WTC11 (cell line): ENCODE results near the gene DYNC1LI2. TPM values are rescaled to one million over a fixed set of nuclear protein-coding genes. Genes with fewer than 3 reads are reported as not detected.

Experiments
- ATAC-seq: fragments of 200-7000 bp; cut with Tn5 transposase; 2 replicates; pipeline ENCODE4 v1.10.0; 2021; ENCODE audit warnings: mild to moderate bottlenecking, moderate library complexity
- CTCF ChIA-PET: fragments of 300-600 bp; sonication (Branson Sonifier 250); formaldehyde crosslinking; loops from one replicate; lab custom pipeline; 2021; ENCODE audit warnings: antibody characterized with exemption; lab: Charles Lee
- POLR2A ChIA-PET: fragments of 350-600 bp; sonication (Branson Sonifier 250); formaldehyde crosslinking; loops from one replicate; lab custom pipeline; 2021; ENCODE audit warnings: antibody characterized with exemption; lab: Charles Lee
- DNase-seq: peaks from one replicate; pipeline ENCODE4 v3.0.0; 2021; ENCODE audit warnings: low spot score
- H3K27ac Mint-ChIP-seq: 2 replicates; pipeline ENCODE4 v1.8.0; 2021; ENCODE audit warnings: mixed read lengths
- H3K27me3 Mint-ChIP-seq: 2 replicates; pipeline ENCODE4 v1.8.0; 2021; ENCODE audit warnings: low read depth, mild to moderate bottlenecking, moderate library complexity, mixed read lengths
- H3K36me3 Mint-ChIP-seq: 2 replicates; pipeline ENCODE4 v1.8.0; 2021; ENCODE audit warnings: mixed read lengths
- H3K4me1 Mint-ChIP-seq: 2 replicates; pipeline ENCODE4 v1.8.0; 2022; ENCODE audit warnings: mixed read lengths
- H3K4me3 Mint-ChIP-seq: 2 replicates; pipeline ENCODE4 v1.8.0; 2021; ENCODE audit warnings: mild to moderate bottlenecking, moderate library complexity, mixed read lengths
- H3K9me3 Mint-ChIP-seq: 2 replicates; pipeline ENCODE4 v1.8.0; 2021; ENCODE audit warnings: mixed read lengths
- CREM ChIP-seq: sonication (generic); formaldehyde crosslinking; IDR thresholded peaks from 2 replicates; pipeline ENCODE4 v1.8.1; 2022; ENCODE audit warnings: mild to moderate bottlenecking, missing genetic modification reagents, moderate library complexity
- ETV6 ChIP-seq: sonication (generic); formaldehyde crosslinking; IDR thresholded peaks from 2 replicates; pipeline ENCODE4 v1.8.1; 2022; ENCODE audit warnings: mild to moderate bottlenecking, missing genetic modification reagents
- GRHL2 ChIP-seq: fragments of 250-450 bp; sonication (Bioruptor Pico); IDR thresholded peaks from 2 replicates; pipeline ENCODE4 v1.8.0; 2022; ENCODE audit warnings: mild to moderate bottlenecking, moderate library complexity; ENCODE audit not compliant: insufficient replicate concordance, severe bottlenecking
- JUN ChIP-seq: sonication (generic); formaldehyde crosslinking; IDR thresholded peaks from 2 replicates; pipeline ENCODE4 v1.8.0; 2023; ENCODE audit warnings: mild to moderate bottlenecking, missing genetic modification reagents
- MXD4 ChIP-seq: fragments of 250-450 bp; sonication (Bioruptor Pico); IDR thresholded peaks from 2 replicates; pipeline ENCODE4 v1.8.0; 2021; ENCODE audit warnings: mild to moderate bottlenecking, moderate library complexity, borderline replicate concordance
- NFYB ChIP-seq: sonication (generic); formaldehyde crosslinking; conservative IDR thresholded peaks from 2 replicates; pipeline ENCODE4 v1.8.0; 2022; ENCODE audit warnings: low read depth, missing genetic modification reagents
- NR1H2 ChIP-seq: sonication (generic); formaldehyde crosslinking; IDR thresholded peaks from 2 replicates; pipeline ENCODE4 v1.9.0; 2021; ENCODE audit warnings: mild to moderate bottlenecking, moderate library complexity, missing genetic modification reagents
- RORB ChIP-seq: fragments of 250-450 bp; sonication (Bioruptor Pico); IDR thresholded peaks from 2 replicates; pipeline ENCODE4 v1.9.0; 2021; ENCODE audit warnings: mild to moderate bottlenecking
- SMAD3 ChIP-seq: sonication (generic); formaldehyde crosslinking; IDR thresholded peaks from 2 replicates; pipeline ENCODE4 v1.8.0; 2022; ENCODE audit warnings: missing genetic modification reagents, mild to moderate bottlenecking, borderline replicate concordance
- ZNF138 ChIP-seq: sonication (generic); formaldehyde crosslinking; conservative IDR thresholded peaks from 2 replicates; pipeline ENCODE4 v1.8.1; 2022; ENCODE audit warnings: mild to moderate bottlenecking, moderate library complexity, missing genetic modification reagents
- ZNF219 ChIP-seq: sonication (generic); formaldehyde crosslinking; IDR thresholded peaks from 2 replicates; pipeline ENCODE4 v1.8.0; 2023; ENCODE audit warnings: missing genetic modification reagents, mild to moderate bottlenecking, borderline replicate concordance
- ZNF263 ChIP-seq: sonication (generic); formaldehyde crosslinking; IDR thresholded peaks from 2 replicates; pipeline ENCODE4 v1.8.1; 2022; ENCODE audit warnings: low read depth, mild to moderate bottlenecking, moderate library complexity, missing genetic modification reagents
- total RNA-seq: library from RNA; stranded (reverse); gene quantifications from 3 replicates; pipeline ENCODE4 v1.2.3, GENCODE V29; 2021
- TF ChIP-seq, protein P1 (sequence below): fragments of 200-600 bp; IDR thresholded peaks from 2 replicates; pipeline ENCODE4 v1.8.0; 2022; ENCODE audit warnings: antibody characterized with exemption
- TF ChIP-seq, protein P2 (sequence below): fragments of 250-450 bp; sonication (Bioruptor Pico); IDR thresholded peaks from 2 replicates; pipeline ENCODE4 v1.8.0; 2021; ENCODE audit warnings: mild to moderate bottlenecking
- TF ChIP-seq, protein P3 (sequence below): fragments of 250-450 bp; sonication (Bioruptor Pico); IDR thresholded peaks from 2 replicates; pipeline ENCODE4 v1.9.0; 2021; ENCODE audit warnings: mild to moderate bottlenecking
- TF ChIP-seq, protein P4 (sequence below): sonication (generic); formaldehyde crosslinking; IDR thresholded peaks from 2 replicates; pipeline ENCODE4 v1.8.0; 2023; ENCODE audit warnings: missing genetic modification reagents, mild to moderate bottlenecking, borderline replicate concordance

The DYNC1LI2 gene
- total RNA-seq, 1 experiment from 2014 or later, result 89.8 TPM

DNA sequence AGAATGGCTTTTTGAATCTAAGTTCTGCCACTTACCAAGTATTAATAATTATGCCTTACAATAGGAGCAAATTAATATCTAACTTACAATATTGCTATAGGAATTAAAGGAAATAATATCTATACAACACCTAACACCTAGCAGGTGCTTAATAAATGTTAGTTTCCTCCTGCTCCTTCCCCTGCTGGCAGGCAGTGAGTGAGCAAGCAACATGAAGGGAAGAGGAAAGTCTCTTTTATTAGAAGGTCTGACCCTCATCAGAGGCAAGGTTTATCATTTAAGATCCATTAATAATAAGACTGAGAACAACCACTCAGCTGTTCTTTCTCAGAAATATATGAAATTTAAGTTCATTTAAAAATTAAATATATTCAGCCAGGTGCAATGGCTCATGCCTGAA is 6.7 kb upstream of the DYNC1LI2 start:
- Mint-ChIP-seq H3K27me3 (peaks cover 11% of the 10 kb centered on the region), H3K36me3 (no peaks in the 10 kb centered on the region), H3K9me3 (no peaks in the 10 kb centered on the region), H3K27ac (no peak overlapping the region), H3K4me3 (no peak overlapping the region), H3K4me1 (no peaks in the 10 kb centered on the region)
- CTCF ChIA-PET, result interaction anchor here (1.6 kb wide), 1 partner anchor 18 kb away, joined by 4 read pairs; no protein-coding TSS in a partner anchor
- no peak for TF ChIP-seq NFYB (CRISPR knock-in tag)
- no peak for TF ChIP-seq NR1H2 (CRISPR knock-in tag)
- TF ChIP-seq ZNF219, result no peak
- TF ChIP-seq CREM (CRISPR knock-in tag), result no peak
- TF ChIP-seq, protein P1, sequence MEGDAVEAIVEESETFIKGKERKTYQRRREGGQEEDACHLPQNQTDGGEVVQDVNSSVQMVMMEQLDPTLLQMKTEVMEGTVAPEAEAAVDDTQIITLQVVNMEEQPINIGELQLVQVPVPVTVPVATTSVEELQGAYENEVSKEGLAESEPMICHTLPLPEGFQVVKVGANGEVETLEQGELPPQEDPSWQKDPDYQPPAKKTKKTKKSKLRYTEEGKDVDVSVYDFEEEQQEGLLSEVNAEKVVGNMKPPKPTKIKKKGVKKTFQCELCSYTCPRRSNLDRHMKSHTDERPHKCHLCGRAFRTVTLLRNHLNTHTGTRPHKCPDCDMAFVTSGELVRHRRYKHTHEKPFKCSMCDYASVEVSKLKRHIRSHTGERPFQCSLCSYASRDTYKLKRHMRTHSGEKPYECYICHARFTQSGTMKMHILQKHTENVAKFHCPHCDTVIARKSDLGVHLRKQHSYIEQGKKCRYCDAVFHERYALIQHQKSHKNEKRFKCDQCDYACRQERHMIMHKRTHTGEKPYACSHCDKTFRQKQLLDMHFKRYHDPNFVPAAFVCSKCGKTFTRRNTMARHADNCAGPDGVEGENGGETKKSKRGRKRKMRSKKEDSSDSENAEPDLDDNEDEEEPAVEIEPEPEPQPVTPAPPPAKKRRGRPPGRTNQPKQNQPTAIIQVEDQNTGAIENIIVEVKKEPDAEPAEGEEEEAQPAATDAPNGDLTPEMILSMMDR, result no peak
- DNase-seq (no peak), ATAC-seq (no peak)
- POLR2A ChIA-PET, result no interaction called here

DNA sequence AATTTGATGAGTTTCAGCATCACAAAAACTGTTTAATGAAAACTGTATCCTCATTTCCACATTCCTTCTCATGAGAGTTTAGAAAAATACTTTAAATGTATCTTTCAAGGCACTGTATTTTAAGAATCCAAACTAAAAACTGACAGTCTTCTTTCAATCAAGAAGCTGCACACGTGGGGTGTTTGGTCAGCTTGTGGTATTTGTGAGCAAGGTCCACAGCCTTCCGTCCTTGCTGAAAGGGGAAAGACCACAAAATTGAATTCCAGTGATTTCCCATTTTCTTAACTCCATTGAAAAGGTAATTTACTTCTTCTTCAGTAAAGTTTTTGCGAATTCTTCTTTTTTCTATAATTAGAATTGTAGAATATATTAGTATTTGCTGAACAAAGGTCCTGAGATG is 3.4 kb upstream of the DYNC1LI2 start:
- ChIA-PET POLR2A (no interaction called here), CTCF (interaction anchor here (1.0 to 1.8 kb wide), 2 partner anchors 15 to 76 kb away, joined by 4 to 6 read pairs; partner anchors contain the start of gene NAE1)
- TF ChIP-seq CREM (CRISPR knock-in tag), result no peak
- TF ChIP-seq, protein P2, sequence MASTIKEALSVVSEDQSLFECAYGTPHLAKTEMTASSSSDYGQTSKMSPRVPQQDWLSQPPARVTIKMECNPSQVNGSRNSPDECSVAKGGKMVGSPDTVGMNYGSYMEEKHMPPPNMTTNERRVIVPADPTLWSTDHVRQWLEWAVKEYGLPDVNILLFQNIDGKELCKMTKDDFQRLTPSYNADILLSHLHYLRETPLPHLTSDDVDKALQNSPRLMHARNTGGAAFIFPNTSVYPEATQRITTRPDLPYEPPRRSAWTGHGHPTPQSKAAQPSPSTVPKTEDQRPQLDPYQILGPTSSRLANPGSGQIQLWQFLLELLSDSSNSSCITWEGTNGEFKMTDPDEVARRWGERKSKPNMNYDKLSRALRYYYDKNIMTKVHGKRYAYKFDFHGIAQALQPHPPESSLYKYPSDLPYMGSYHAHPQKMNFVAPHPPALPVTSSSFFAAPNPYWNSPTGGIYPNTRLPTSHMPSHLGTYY (CRISPR knock-in tag), result no peak
- TF ChIP-seq, protein P3, sequence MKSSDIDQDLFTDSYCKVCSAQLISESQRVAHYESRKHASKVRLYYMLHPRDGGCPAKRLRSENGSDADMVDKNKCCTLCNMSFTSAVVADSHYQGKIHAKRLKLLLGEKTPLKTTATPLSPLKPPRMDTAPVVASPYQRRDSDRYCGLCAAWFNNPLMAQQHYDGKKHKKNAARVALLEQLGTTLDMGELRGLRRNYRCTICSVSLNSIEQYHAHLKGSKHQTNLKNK (CRISPR knock-in tag), result no peak
- TF ChIP-seq JUN (CRISPR knock-in tag), result no peak
- TF ChIP-seq SMAD3 (CRISPR knock-in tag), result no peak
- TF ChIP-seq ZNF138, result no peak
- no peak for TF ChIP-seq ZNF263 (CRISPR knock-in tag)
- no peak overlapping the region for H3K4me3 Mint-ChIP-seq
- peaks cover 21% of the 10 kb centered on the region for H3K27me3 Mint-ChIP-seq
- no peak for ATAC-seq
- no peak for DNase-seq
- no peak overlapping the region for H3K27ac Mint-ChIP-seq
- no peaks in the 10 kb centered on the region for H3K9me3 Mint-ChIP-seq
- H3K36me3 Mint-ChIP-seq, result peaks cover 7% of the 10 kb centered on the region
- peaks cover 16% of the 10 kb centered on the region for H3K4me1 Mint-ChIP-seq

DNA sequence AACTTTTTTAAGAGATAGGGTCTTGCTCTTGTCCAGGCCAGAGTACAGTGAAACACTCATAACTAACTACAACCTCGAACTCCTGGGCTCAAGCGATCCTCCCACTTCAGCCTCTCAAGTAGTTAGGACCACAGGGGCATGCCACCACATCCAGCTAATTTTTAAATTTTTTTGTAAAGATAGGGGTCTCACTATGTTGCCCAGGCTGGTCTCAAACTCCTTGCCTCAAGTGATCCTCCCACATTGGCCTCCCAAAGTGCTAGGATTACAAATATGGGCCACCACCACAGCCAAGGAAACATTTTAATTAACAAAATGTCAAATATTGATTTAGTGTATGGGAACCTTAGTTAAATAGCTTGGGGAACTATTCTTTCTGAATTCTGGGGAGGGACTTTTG is 2.8 kb upstream of the DYNC1LI2 start:
- Mint-ChIP-seq H3K36me3 (peaks cover 12% of the 10 kb centered on the region), H3K4me3 (no peak overlapping the region), H3K27me3 (peaks cover 21% of the 10 kb centered on the region), H3K27ac (no peak overlapping the region), H3K9me3 (no peaks in the 10 kb centered on the region), H3K4me1 (peaks cover 23% of the 10 kb centered on the region)
- ATAC-seq (no peak), DNase-seq (no peak)
- TF ChIP-seq MXD4 (CRISPR knock-in tag) (no peak), RORB (CRISPR knock-in tag) (no peak), GRHL2 (CRISPR knock-in tag) (no peak), ETV6 (CRISPR knock-in tag) (no peak)
- TF ChIP-seq, protein P4, sequence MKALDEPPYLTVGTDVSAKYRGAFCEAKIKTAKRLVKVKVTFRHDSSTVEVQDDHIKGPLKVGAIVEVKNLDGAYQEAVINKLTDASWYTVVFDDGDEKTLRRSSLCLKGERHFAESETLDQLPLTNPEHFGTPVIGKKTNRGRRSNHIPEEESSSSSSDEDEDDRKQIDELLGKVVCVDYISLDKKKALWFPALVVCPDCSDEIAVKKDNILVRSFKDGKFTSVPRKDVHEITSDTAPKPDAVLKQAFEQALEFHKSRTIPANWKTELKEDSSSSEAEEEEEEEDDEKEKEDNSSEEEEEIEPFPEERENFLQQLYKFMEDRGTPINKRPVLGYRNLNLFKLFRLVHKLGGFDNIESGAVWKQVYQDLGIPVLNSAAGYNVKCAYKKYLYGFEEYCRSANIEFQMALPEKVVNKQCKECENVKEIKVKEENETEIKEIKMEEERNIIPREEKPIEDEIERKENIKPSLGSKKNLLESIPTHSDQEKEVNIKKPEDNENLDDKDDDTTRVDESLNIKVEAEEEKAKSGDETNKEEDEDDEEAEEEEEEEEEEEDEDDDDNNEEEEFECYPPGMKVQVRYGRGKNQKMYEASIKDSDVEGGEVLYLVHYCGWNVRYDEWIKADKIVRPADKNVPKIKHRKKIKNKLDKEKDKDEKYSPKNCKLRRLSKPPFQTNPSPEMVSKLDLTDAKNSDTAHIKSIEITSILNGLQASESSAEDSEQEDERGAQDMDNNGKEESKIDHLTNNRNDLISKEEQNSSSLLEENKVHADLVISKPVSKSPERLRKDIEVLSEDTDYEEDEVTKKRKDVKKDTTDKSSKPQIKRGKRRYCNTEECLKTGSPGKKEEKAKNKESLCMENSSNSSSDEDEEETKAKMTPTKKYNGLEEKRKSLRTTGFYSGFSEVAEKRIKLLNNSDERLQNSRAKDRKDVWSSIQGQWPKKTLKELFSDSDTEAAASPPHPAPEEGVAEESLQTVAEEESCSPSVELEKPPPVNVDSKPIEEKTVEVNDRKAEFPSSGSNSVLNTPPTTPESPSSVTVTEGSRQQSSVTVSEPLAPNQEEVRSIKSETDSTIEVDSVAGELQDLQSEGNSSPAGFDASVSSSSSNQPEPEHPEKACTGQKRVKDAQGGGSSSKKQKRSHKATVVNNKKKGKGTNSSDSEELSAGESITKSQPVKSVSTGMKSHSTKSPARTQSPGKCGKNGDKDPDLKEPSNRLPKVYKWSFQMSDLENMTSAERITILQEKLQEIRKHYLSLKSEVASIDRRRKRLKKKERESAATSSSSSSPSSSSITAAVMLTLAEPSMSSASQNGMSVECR, result no peak
- CTCF ChIA-PET, result interaction anchor here (0.6 to 1.8 kb wide), 3 partner anchors 14 to 77 kb away, joined by 4 to 6 read pairs (median 5); partner anchors contain the start of gene NAE1
- POLR2A ChIA-PET, result no interaction called here
